ENCODE results near the gene INTS11. TPM values are rescaled to one million over a fixed set of nuclear protein-coding genes. Genes with fewer than 3 reads are reported as not detected.

The INTS11 gene
- total and polyA plus RNA-seq, 2 of the 8 experiments (the other 6 are each of a cell fraction or from before 2014, with no cell fraction given) = 113 to 243 TPM

DNA sequence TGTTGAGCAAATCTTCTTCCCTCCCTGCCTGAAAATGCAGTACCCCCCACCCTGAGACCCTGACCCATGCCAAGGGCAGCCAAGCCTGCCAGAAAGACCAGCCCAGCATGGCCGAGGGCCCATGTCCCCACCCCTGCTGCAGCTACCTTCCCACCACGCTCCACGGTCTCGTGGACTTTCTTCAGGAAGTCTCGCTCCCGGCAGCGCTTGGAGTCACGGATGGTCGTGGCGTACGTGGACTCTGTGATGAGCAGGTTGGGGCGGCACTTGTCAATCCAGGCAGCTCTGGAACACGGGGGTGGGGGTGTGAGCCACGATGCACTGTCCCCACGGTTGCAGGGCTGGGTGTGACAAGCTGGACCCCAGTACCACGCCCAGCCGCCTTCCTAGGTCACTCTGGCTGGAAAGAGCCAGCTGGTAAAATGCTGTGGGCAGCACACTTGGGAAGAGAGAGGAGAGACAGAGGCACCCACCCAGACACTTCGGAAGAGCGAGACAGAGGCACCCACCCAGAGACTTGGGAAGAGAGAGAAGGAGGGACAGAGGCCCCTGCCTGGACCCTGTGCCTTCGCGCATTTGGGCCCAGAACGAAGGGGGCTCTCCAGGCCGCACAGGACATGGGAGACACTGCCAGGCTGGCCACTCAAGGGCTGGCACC is 9.7 kb downstream of the INTS11 start:
- H2BK15ac ChIP-seq (ENCODE audit: low read length) = peak overlapping the region; percentile 92; the same call in 1 of the 2 replicates
- peak overlapping the region; percentile 50; the same call in 1 of the 2 replicates for H2BK12ac ChIP-seq (ENCODE audit: low read depth, low read length)
- no peak overlapping the region for H2BK20ac ChIP-seq (ENCODE audit: low read length)
- H3K27ac ChIP-seq (ENCODE audit: low read depth, low read length) = 0 out of 2 replicates have a peak overlapping the region, but pooled peaks have one; percentile 41
- H3K18ac ChIP-seq (ENCODE audit: extremely low read depth, low read length) = peak overlapping the region; percentile 90; the same call in 1 of the 2 replicates
- peaks cover 0 to 15% (median 6%) of the 10 kb centered on the region in 4 experiments; a peak in 6 of 7 replicates for H3K4me1 ChIP-seq (replicated peaks in 1 of 4; ENCODE audit: control insufficient read depth in 3 of 4, insufficient read depth in 4 of 4, low read length in 3 of 4)
- peaks cover 10% of the 10 kb centered on the region for H3K79me1 ChIP-seq (ENCODE audit: low read depth, low read length)
- CTCF ChIA-PET (ENCODE audit: partially characterized antibody) = interaction anchor here (0.7 to 1.7 kb wide), 7 partner anchors 8 to 57 kb away, joined by 3 to 5 read pairs (median 3); no protein-coding TSS in a partner anchor
- H3K4me3 ChIP-seq (ENCODE audit: extremely low read depth in 1 of 4, insufficient read depth in 2 of 4, low read depth in 3 of 4, low read length in 4 of 4) = no peak overlapping the region
- peak overlapping the region; percentile 39 for H3K4ac ChIP-seq (replicated peaks; ENCODE audit: insufficient read length, low read depth, low read length)
- DNase-seq (ENCODE audit: low read depth in 1 of 2, low spot score in 2 of 2) (no peak), FAIRE-seq (no peak)
- peak; percentile 19; the same call in 1 of the 2 replicates for TF ChIP-seq POLR2AphosphoS5 (IDR thresholded peaks at IDR 0.05; ENCODE audit: low read depth, low read length)
- no peak for TF ChIP-seq KDM1A (IDR thresholded peaks at IDR 0.05; ENCODE audit: borderline replicate concordance, low read length)
- no peak for TF ChIP-seq TAF1 (IDR thresholded peaks at IDR 0.05; ENCODE audit: low read depth, low read length)
- TF ChIP-seq BCL11A (IDR thresholded peaks at IDR 0.05; ENCODE audit: low read depth in 2 of 2, low read length in 2 of 2) = no peak
- no peak for TF ChIP-seq ATF3 (IDR thresholded peaks at IDR 0.05; ENCODE audit: insufficient read depth, low read depth, low read length)
- no peak for TF ChIP-seq GTF2F1 (IDR thresholded peaks at IDR 0.05; ENCODE audit: borderline replicate concordance, low read depth, low read length)
- no peak for TF ChIP-seq RAD21 (IDR thresholded peaks at IDR 0.05 in 1 of 2, conservative IDR thresholded peaks at IDR 0.05 in 1 of 2; ENCODE audit: low read depth in 2 of 2, low read length in 2 of 2)
- no peak for TF ChIP-seq CBX8 (IDR thresholded peaks at IDR 0.05; ENCODE audit: borderline replicate concordance, low read depth, low read length)
- no peak overlapping the region for H3K56ac ChIP-seq (replicated peaks; ENCODE audit: insufficient read length, low read depth, low read length)
- H3K36me3 ChIP-seq (ENCODE audit: control insufficient read depth in 2 of 4, insufficient read depth in 4 of 4, low read length in 3 of 4) = peaks cover 17 to 50% (median 40%) of the 10 kb centered on the region in 4 experiments
- peak overlapping the region; percentile 60; the same call in 1 of the 2 replicates for H2AK5ac ChIP-seq (ENCODE audit: low read depth, low read length)
- H3K23me2 ChIP-seq (ENCODE audit: low read depth, low read length) = no peaks in the 10 kb centered on the region; the same call in 1 of the 2 replicates
- H3K4me2 ChIP-seq (ENCODE audit: insufficient read depth in 1 of 2, low read depth in 2 of 2, low read length in 2 of 2) = peak overlapping the region; percentile 33 to 48; a peak in 2 of 4 replicates
- peak overlapping the region; percentile 82 for H4K91ac ChIP-seq (replicated peaks; ENCODE audit: insufficient read length, low read length)
- H3K14ac ChIP-seq (ENCODE audit: insufficient read length) = no peak overlapping the region
- peak overlapping the region; percentile 44 for H4K5ac ChIP-seq (ENCODE audit: insufficient read length, low read depth, low read length)
- POLR2A ChIA-PET (ENCODE audit: partially characterized antibody) = interaction anchor here (0.9 to 10.1 kb wide), 11 partner anchors 10 to 78 kb away, joined by 3 to 134 read pairs (median 5); partner anchors contain the start of gene TAS1R3
- peak overlapping the region in 1 of 4 experiments; percentile 6; a peak in 1 of 7 replicates for H3K9ac ChIP-seq (replicated peaks in 1 of 4; ENCODE audit: extremely low read depth in 1 of 4, low read depth in 3 of 4, low read length in 3 of 4)
- H4K20me1 ChIP-seq (replicated peaks in 1 of 2; ENCODE audit: control insufficient read depth in 1 of 2, insufficient read depth in 2 of 2, low read length in 2 of 2) = peaks cover 10 to 23% of the 10 kb centered on the region in 2 experiments
- no peaks in the 10 kb centered on the region for H3K9me3 ChIP-seq (ENCODE audit: insufficient read depth in 2 of 2, low read depth in 1 of 2, low read length in 1 of 2)
- peaks cover 0 to 10% of the 10 kb centered on the region in 2 experiments; a peak in 2 of 4 replicates for H3K79me2 ChIP-seq (ENCODE audit: control insufficient read depth in 1 of 2, insufficient read depth in 2 of 2, low read length in 2 of 2)
- H4K8ac ChIP-seq (ENCODE audit: extremely low read depth, insufficient read depth, low read length) = no peak overlapping the region
- H3K23ac ChIP-seq (ENCODE audit: insufficient read length) = no peak overlapping the region
- H3K27me3 ChIP-seq (replicated peaks in 1 of 4; ENCODE audit: control insufficient read depth in 3 of 4, extremely low read depth in 1 of 4, insufficient read depth in 3 of 4, low read length in 3 of 4) = no peaks in the 10 kb centered on the region
- no peak overlapping the region for H2BK120ac ChIP-seq (replicated peaks; ENCODE audit: low read depth, low read length)
- H2BK5ac ChIP-seq (ENCODE audit: low read depth, low read length) = 0 out of 2 replicates have a peak overlapping the region, but pooled peaks have one; percentile 48
- H2AFZ ChIP-seq (ENCODE audit: low read length) = no peak overlapping the region
- WGBS, 2 experiments (ENCODE audit: extremely low coverage in 1 of 2, insufficient coverage in 1 of 2, insufficient read length in 1 of 2, insufficient replicate concordance in 2 of 2, low coverage in 1 of 2, low lambda C conversion rate in 2 of 2, missing lambda C conversion rate in 1 of 2) = 95% methylated on average over 22 of the region's 23 CpGs; no CpG with 5 or more reads in 1 of the 2 experiments

Measured in H1 (cell line).